ENCODE measurements around the gene NUMA1. TPM values are rescaled to one million over a fixed set of nuclear protein-coding genes. Genes with fewer than 3 reads are reported as not detected.

Gene NUMA1
- polyA plus RNA-seq, 1 donor (not counting 4 experiments of a cell fraction or from before 2014, with no cell fraction given): 38.8 TPM

DNA sequence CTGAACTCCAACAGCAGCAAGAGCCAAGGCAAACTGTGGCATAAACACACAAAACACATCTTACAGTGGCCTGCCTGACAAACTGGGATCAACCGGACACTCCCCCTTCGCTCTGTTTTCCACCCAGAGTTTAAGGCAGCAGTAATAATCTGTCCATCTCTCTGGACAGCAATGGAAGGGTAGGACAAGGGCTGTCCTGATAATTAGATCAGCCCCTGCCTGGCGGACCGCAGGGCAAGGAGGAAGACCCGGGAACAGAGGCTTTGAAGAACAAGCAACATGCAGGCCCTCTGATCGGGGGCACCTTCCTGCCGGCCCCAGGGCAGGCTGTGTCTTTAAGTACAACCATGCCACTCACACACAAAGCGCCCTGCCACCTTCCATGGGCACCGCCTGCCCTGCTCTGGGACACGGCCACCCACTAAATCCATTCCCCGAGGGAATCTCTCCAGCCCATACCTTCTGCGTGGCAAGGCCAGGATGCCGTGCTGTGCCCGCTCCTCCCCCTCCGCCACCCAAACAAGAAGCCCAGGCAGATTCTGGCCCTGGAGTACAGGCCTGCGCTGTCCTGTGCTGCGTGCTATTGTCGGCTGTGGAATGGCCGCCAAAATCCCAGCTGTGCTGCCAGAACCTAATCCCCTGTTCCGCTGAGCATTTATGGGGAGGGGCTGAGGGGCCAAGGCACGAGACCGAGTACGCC, 38.8 kb downstream of the NUMA1 start:
- H3K9me1 ChIP-seq (ENCODE audit: control insufficient read depth, extremely low read depth, insufficient read depth, low read length): no peaks in the 10 kb centered on the region
- peaks cover 3% of the 10 kb centered on the region for H4K20me1 ChIP-seq (ENCODE audit: control insufficient read depth, extremely low read depth, insufficient read depth, low read length)
- H3K4me1 ChIP-seq (ENCODE audit: control insufficient read depth, extremely low read depth, insufficient read depth, low read length): peaks cover 54% of the 10 kb centered on the region
- H3K79me2 ChIP-seq (ENCODE audit: control insufficient read depth, insufficient read depth, low read length): peaks cover 72% of the 10 kb centered on the region
- FAIRE-seq (no peak), DNase-seq (ENCODE audit: low read depth, low spot score) (no peak)
- H3K9ac ChIP-seq (ENCODE audit: control insufficient read depth, extremely low read depth, insufficient read depth, low read length): peak overlapping the region; percentile 92
- H3K4me3 ChIP-seq (ENCODE audit: control insufficient read depth in 2 of 3, extremely low read depth in 1 of 3, insufficient read depth in 2 of 3, low read depth in 1 of 3, low read length in 3 of 3): peak overlapping the region; percentile 48 to 89 (median 87)
- TF ChIP-seq, protein P1, sequence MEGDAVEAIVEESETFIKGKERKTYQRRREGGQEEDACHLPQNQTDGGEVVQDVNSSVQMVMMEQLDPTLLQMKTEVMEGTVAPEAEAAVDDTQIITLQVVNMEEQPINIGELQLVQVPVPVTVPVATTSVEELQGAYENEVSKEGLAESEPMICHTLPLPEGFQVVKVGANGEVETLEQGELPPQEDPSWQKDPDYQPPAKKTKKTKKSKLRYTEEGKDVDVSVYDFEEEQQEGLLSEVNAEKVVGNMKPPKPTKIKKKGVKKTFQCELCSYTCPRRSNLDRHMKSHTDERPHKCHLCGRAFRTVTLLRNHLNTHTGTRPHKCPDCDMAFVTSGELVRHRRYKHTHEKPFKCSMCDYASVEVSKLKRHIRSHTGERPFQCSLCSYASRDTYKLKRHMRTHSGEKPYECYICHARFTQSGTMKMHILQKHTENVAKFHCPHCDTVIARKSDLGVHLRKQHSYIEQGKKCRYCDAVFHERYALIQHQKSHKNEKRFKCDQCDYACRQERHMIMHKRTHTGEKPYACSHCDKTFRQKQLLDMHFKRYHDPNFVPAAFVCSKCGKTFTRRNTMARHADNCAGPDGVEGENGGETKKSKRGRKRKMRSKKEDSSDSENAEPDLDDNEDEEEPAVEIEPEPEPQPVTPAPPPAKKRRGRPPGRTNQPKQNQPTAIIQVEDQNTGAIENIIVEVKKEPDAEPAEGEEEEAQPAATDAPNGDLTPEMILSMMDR (optimal IDR thresholded peaks at IDR 0.05 in 1 of 3, IDR thresholded peaks at IDR 0.05 in 1 of 3, conservative IDR thresholded peaks at IDR 0.05 in 1 of 3; ENCODE audit: extremely low read depth in 1 of 3, insufficient read depth in 2 of 3, low read length in 3 of 3): no peak
- no peak for TF ChIP-seq EZH2 (IDR thresholded peaks at IDR 0.05; ENCODE audit: low read length)
- no peaks in the 10 kb centered on the region for H3K9me3 ChIP-seq (ENCODE audit: control insufficient read depth, low read depth, low read length)
- H3K36me3 ChIP-seq (ENCODE audit: control insufficient read depth in 2 of 2, extremely low read depth in 1 of 2, insufficient read depth in 2 of 2, low read length in 2 of 2): peaks cover 0 to 2% of the 10 kb centered on the region in 2 experiments
- peak overlapping the region; percentile 96 for H3K27ac ChIP-seq (ENCODE audit: control insufficient read depth, insufficient read depth, low read length)
- no peaks in the 10 kb centered on the region for H3K27me3 ChIP-seq (ENCODE audit: control insufficient read depth, extremely low read depth, insufficient read depth, low read length)
- dilution Hi-C loops (cut with MboI; ENCODE audit: extremely low pct_ligation_motif_present, low sequenced_read_pairs): no loop called here
- H3K4me2 ChIP-seq (ENCODE audit: control insufficient read depth, extremely low read depth, insufficient read depth, low read depth, low read length): peak overlapping the region; percentile 99
- peak overlapping the region; percentile 92 for H2AFZ ChIP-seq (ENCODE audit: control insufficient read depth, low read length)

DNA sequence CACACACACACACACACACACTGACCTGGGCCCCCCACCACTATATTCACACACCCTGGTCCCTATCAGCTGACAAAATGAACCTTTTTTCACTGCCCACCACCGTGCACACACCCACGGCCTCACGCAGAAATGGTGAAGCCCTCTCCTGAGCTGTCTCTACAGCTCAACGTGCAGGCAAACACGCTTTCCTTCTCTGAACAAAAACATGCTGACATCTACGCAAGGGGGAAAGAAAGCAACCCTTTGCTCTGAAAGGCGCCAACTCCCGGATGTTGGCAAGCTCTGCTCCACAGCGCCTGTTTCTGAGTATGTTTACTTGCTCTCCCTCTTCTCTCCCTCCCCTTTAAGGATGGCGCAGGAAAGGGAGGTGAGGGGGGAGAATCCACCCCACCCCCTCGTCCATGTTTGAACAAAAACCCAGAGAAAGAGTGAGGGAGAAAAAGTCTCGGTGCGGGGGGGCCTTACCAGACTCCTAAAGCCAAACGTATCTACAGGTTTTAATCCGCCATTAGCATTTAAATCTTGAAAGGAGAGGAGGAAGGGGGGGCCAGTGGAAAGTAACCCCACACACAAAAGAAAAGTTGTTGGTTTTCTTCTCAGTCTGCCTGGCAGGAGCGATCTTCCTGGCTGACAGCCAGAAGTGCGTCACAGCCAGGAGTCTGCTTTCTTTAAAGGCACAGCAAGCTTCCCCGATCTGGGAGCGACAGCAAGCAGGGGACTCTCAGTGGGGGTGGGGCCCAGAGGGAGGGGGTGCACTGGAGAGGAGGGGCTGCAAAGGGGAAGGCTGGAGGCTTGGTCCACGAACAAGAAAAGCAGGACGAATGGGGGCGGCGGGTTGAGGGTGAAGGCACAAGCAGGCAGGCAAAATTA, 39.6 kb downstream of the NUMA1 start:
- H3K79me2 ChIP-seq (ENCODE audit: control insufficient read depth, insufficient read depth, low read length): peaks cover 79% of the 10 kb centered on the region
- peak overlapping the region; percentile 92 for H2AFZ ChIP-seq (ENCODE audit: control insufficient read depth, low read length)
- FAIRE-seq: no peak
- peak overlapping the region; percentile 99 for H3K4me2 ChIP-seq (ENCODE audit: control insufficient read depth, extremely low read depth, insufficient read depth, low read depth, low read length)
- H3K9me3 ChIP-seq (ENCODE audit: control insufficient read depth, low read depth, low read length): no peaks in the 10 kb centered on the region
- H3K4me1 ChIP-seq (ENCODE audit: control insufficient read depth, extremely low read depth, insufficient read depth, low read length): peaks cover 54% of the 10 kb centered on the region
- peak overlapping the region; percentile 96 for H3K27ac ChIP-seq (ENCODE audit: control insufficient read depth, insufficient read depth, low read length)
- no peaks in the 10 kb centered on the region for H3K9me1 ChIP-seq (ENCODE audit: control insufficient read depth, extremely low read depth, insufficient read depth, low read length)
- H3K9ac ChIP-seq (ENCODE audit: control insufficient read depth, extremely low read depth, insufficient read depth, low read length): peak overlapping the region; percentile 92
- TF ChIP-seq EZH2 (IDR thresholded peaks at IDR 0.05; ENCODE audit: low read length): no peak
- TF ChIP-seq, protein P1 (optimal IDR thresholded peaks at IDR 0.05 in 1 of 3, IDR thresholded peaks at IDR 0.05 in 1 of 3, conservative IDR thresholded peaks at IDR 0.05 in 1 of 3; ENCODE audit: extremely low read depth in 1 of 3, insufficient read depth in 2 of 3, low read length in 3 of 3): no peak
- H3K36me3 ChIP-seq (ENCODE audit: control insufficient read depth in 2 of 2, extremely low read depth in 1 of 2, insufficient read depth in 2 of 2, low read length in 2 of 2): peaks cover 2% of the 10 kb centered on the region in 2 experiments
- DNase-seq (ENCODE audit: low read depth, low spot score): peak; percentile 62
- H3K4me3 ChIP-seq (ENCODE audit: control insufficient read depth in 2 of 3, extremely low read depth in 1 of 3, insufficient read depth in 2 of 3, low read depth in 1 of 3, low read length in 3 of 3): peak overlapping the region; percentile 48 to 89 (median 87)
- dilution Hi-C loops (cut with MboI; ENCODE audit: extremely low pct_ligation_motif_present, low sequenced_read_pairs): no loop called here
- H4K20me1 ChIP-seq (ENCODE audit: control insufficient read depth, extremely low read depth, insufficient read depth, low read length): peaks cover 3% of the 10 kb centered on the region
- no peaks in the 10 kb centered on the region for H3K27me3 ChIP-seq (ENCODE audit: control insufficient read depth, extremely low read depth, insufficient read depth, low read length)

Measured in keratinocyte (primary cell).